GM19372 (cell line): ENCODE results near the gene CPVL.

Experiments
- ATAC-seq: cut with Tn5 transposase; IDR thresholded peaks from one replicate; pipeline ENCODE4 v1.9.1; 2021; ENCODE audit warnings: mild to moderate bottlenecking, low read depth, moderate library complexity; ENCODE audit not compliant: unreplicated experiment

The CPVL gene

DNA sequence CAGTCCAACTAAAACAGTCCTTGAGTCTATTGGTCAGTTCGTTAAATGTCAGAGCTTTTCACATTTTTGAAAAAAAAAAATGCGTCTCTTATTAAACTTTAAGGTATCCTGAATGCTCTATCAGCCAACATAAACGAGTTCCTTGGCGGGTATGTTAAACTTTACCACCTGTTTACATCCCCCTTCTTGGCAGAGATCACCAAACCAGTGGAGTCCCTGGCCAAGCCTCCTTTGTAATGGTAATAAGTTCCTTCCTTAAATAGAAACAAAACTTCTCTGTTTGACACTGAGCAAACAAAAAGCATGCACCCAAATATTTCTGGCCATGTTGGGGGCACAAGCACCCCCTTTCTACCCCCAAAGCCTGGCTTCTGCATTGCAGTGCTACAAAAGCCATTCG is 191.4 kb downstream of the CPVL start:
- ATAC-seq: no peak

DNA sequence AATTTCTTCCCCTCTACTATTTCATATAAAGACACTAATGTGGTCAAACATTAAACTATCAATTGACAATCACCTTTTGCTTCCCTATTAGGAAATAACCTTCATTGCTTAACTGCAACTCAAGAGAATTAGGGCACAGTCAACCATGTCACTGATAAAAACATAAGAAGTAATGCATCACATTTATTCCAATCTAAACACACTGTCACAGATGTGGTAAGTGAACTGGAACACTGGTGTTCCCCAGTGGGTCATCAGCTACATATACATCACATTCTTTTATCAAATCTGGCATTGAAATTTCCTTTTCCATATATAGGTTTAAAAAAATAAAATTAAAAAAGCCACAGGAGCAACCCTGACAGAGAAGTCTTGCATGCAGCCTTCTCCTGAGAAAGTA is 191.9 kb downstream of the CPVL start:
- no peak for ATAC-seq

DNA sequence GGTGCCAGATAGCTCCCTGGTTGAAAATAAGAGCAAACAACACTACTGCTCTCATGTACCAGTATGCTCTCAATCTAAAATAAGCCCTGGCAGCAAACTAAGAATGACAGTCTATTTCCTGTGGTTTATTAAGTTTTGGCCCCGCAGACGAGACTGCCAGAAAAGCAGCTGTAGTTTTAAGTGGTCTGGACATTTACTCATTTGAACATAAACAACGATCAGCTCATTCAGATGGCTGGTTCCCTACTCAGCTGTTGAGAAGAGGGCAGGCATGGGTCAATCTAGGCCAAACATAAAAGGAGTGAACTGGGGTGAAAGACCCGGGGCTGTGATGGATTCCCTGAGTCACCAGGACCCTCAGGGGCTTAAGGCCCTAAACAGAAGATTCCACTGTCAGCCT is 192.7 kb downstream of the CPVL start:
- no peak for ATAC-seq
